Measurements from ENCODE around the gene ALPI. TPM values are rescaled to one million over a fixed set of nuclear protein-coding genes. Genes with fewer than 3 reads are reported as not detected.

ALPI gene
- total and polyA plus RNA-seq, 2 donors (not counting 1 experiment from before 2014, with no cell fraction given): not detected

DNA sequence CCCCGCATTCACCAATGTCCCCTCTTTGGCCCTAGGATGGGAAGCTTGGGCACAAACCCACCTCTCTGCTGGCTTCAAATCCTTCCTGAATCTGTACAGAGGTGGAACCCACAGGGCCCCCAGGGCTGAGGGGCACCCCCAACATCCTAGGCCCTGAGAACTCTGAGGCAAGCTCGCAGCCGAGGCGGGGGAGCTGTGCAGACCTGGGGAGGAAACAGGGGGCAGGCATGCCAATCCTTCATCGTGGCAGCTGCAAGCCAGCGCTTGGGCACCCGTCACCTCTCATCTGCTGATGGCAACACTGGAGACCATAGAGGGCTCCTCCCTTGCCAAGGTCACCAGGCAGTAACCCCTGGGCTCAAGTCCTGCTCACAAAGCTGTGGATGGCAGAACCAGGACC is 20.8 kb downstream of the ALPI start:
- POLR2A ChIA-PET: no interaction called here
- no peaks in the 10 kb centered on the region for H3K9me3 ChIP-seq (ENCODE audit: control extremely low read depth in 1 of 3, control insufficient read depth in 2 of 3, insufficient read depth in 1 of 3, low read length in 2 of 3)
- Mint-ChIP-seq H3K27me3 (peaks cover 30% of the 10 kb centered on the region), H3K4me1 (no peaks in the 10 kb centered on the region), H3K9me3 (ENCODE audit: insufficient read depth) (peaks cover 9% of the 10 kb centered on the region), H3K4me3 (no peak overlapping the region), H3K27ac (no peak overlapping the region)
- H3K9ac ChIP-seq (ENCODE audit: low read length): no peak overlapping the region
- no peak overlapping the region for H3K4me2 ChIP-seq (replicated peaks; ENCODE audit: low read depth, low read length, poor library complexity, severe bottlenecking)
- no peaks in the 10 kb centered on the region for H3K36me3 ChIP-seq (replicated peaks in 1 of 2; ENCODE audit: control extremely low read depth in 1 of 2, control insufficient read depth in 1 of 2, extremely low read depth in 1 of 2, insufficient read depth in 2 of 2, low read length in 1 of 2)
- intact Hi-C loops (cut with micrococcal nuclease): no loop called here
- CTCF ChIA-PET: no interaction called here
- WGBS (ENCODE audit: insufficient coverage): 90% methylated on average over 7 of the region's 7 CpGs
- no peaks in the 10 kb centered on the region for H3K4me1 ChIP-seq (ENCODE audit: control insufficient read depth in 2 of 2, insufficient read depth in 2 of 2, low read length in 2 of 2)
- H3K27ac ChIP-seq (ENCODE audit: low read length in 2 of 2): no peak overlapping the region
- DNase-seq (no peak), ATAC-seq (ENCODE audit: low read depth) (no peak)
- H3K79me2 ChIP-seq (ENCODE audit: control insufficient read depth, insufficient read depth, low read length): no peaks in the 10 kb centered on the region
- no peaks in the 10 kb centered on the region for H4K20me1 ChIP-seq (ENCODE audit: control insufficient read depth, insufficient read depth, low read length, poor library complexity, severe bottlenecking)
- H2AFZ ChIP-seq (ENCODE audit: insufficient read depth, low read depth, low read length, poor library complexity, severe bottlenecking): no peak overlapping the region
- H3K4me3 ChIP-seq (ENCODE audit: control extremely low read depth in 1 of 5, extremely low read depth in 1 of 5, insufficient read depth in 1 of 5, low read depth in 2 of 5, low read length in 4 of 5): no peak overlapping the region
- peaks cover 0 to 12% (median 0%) of the 10 kb centered on the region in 4 experiments for H3K27me3 ChIP-seq (replicated peaks in 1 of 4; ENCODE audit: control extremely low read depth in 1 of 4, control insufficient read depth in 3 of 4, insufficient read depth in 4 of 4, low read length in 3 of 4)
- TF ChIP-seq EZH2 (IDR thresholded peaks at IDR 0.05; ENCODE audit: borderline replicate concordance, insufficient read depth, low read depth, low read length, poor library complexity, severe bottlenecking): no peak
- TF ChIP-seq, protein P1, sequence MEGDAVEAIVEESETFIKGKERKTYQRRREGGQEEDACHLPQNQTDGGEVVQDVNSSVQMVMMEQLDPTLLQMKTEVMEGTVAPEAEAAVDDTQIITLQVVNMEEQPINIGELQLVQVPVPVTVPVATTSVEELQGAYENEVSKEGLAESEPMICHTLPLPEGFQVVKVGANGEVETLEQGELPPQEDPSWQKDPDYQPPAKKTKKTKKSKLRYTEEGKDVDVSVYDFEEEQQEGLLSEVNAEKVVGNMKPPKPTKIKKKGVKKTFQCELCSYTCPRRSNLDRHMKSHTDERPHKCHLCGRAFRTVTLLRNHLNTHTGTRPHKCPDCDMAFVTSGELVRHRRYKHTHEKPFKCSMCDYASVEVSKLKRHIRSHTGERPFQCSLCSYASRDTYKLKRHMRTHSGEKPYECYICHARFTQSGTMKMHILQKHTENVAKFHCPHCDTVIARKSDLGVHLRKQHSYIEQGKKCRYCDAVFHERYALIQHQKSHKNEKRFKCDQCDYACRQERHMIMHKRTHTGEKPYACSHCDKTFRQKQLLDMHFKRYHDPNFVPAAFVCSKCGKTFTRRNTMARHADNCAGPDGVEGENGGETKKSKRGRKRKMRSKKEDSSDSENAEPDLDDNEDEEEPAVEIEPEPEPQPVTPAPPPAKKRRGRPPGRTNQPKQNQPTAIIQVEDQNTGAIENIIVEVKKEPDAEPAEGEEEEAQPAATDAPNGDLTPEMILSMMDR (IDR thresholded peaks at IDR 0.05): no peak

- Histone ChIP-seq H3K79me2 (ENCODE audit: control insufficient read depth, insufficient read depth, low read length) (no peaks in the 10 kb centered on the region), H3K27me3 (replicated peaks in 1 of 4; ENCODE audit: control extremely low read depth in 1 of 4, control insufficient read depth in 3 of 4, insufficient read depth in 4 of 4, low read length in 3 of 4) (peaks cover 0 to 12% (median 0%) of the 10 kb centered on the region in 4 experiments), H3K36me3 (replicated peaks in 1 of 2; ENCODE audit: control extremely low read depth in 1 of 2, control insufficient read depth in 1 of 2, extremely low read depth in 1 of 2, insufficient read depth in 2 of 2, low read length in 1 of 2) (no peaks in the 10 kb centered on the region), H3K4me1 (ENCODE audit: control insufficient read depth in 2 of 2, insufficient read depth in 2 of 2, low read length in 2 of 2) (no peaks in the 10 kb centered on the region), H3K27ac (ENCODE audit: low read length in 2 of 2) (no peak overlapping the region), H3K9ac (ENCODE audit: low read length) (no peak overlapping the region), H3K4me3 (ENCODE audit: control extremely low read depth in 1 of 5, extremely low read depth in 1 of 5, insufficient read depth in 1 of 5, low read depth in 2 of 5, low read length in 4 of 5) (no peak overlapping the region), H3K9me3 (ENCODE audit: control extremely low read depth in 1 of 3, control insufficient read depth in 2 of 3, insufficient read depth in 1 of 3, low read length in 2 of 3) (no peaks in the 10 kb centered on the region), H2AFZ (ENCODE audit: insufficient read depth, low read depth, low read length, poor library complexity, severe bottlenecking) (no peak overlapping the region), H4K20me1 (ENCODE audit: control insufficient read depth, insufficient read depth, low read length, poor library complexity, severe bottlenecking) (no peaks in the 10 kb centered on the region), H3K4me2 (replicated peaks; ENCODE audit: low read depth, low read length, poor library complexity, severe bottlenecking) (no peak overlapping the region)
- WGBS (ENCODE audit: insufficient coverage): 92% methylated on average over 13 of the region's 13 CpGs
- Mint-ChIP-seq H3K4me1 (no peaks in the 10 kb centered on the region), H3K9me3 (ENCODE audit: insufficient read depth) (peaks cover under 1% of the 10 kb centered on the region), H3K4me3 (no peak overlapping the region), H3K27ac (no peak overlapping the region), H3K27me3 (peaks cover 25% of the 10 kb centered on the region)
- ChIA-PET CTCF (no interaction called here), POLR2A (no interaction called here)
- no peak for TF ChIP-seq EZH2 (IDR thresholded peaks at IDR 0.05; ENCODE audit: borderline replicate concordance, insufficient read depth, low read depth, low read length, poor library complexity, severe bottlenecking)
- TF ChIP-seq, protein P1 (IDR thresholded peaks at IDR 0.05): no peak
- DNase-seq (no peak), ATAC-seq (ENCODE audit: low read depth) (no peak)
- intact Hi-C loops (cut with micrococcal nuclease): no loop called here
Measured at GRCh38 chr2:232477751-232478510, 22.0 kb downstream of the ALPI start.

All from B cell (primary cell).